ENCODE measurements around the gene ATP11B.

The ATP11B gene

GRCh38 chr3:182792901-182793662 is at the start of gene ATP11B:
TSS of gene ATP11B (plus strand) at chr3:182793504. CDS start at chr3:182793760, 256 bp downstream.
- peak; percentile 68 for DNase-seq

GRCh38 chr3:182746959-182747358 is 46.3 kb upstream of the ATP11B start:
- DNase-seq = no peak

- no peak for DNase-seq
Observed at GRCh38 chr3:182755308-182755707, 38.0 kb upstream of the ATP11B start.

- DNase-seq = no peak
Observed at GRCh38 chr3:182755712-182756111, 37.6 kb upstream of the ATP11B start.

GRCh38 chr3:182760576-182761164 is 32.6 kb upstream of the ATP11B start:
- no peak for DNase-seq

GRCh38 chr3:182763896-182764295 is 29.4 kb upstream of the ATP11B start:
- no peak for DNase-seq

GRCh38 chr3:182765287-182765686 is 28.0 kb upstream of the ATP11B start:
- no peak for DNase-seq

GRCh38 chr3:182766099-182766498 is 27.2 kb upstream of the ATP11B start:
- DNase-seq = no peak

- DNase-seq = no peak
Observed at GRCh38 chr3:182768413-182768812, 24.9 kb upstream of the ATP11B start.

GRCh38 chr3:182769673-182770072 is 23.6 kb upstream of the ATP11B start:
- DNase-seq = no peak

- no peak for DNase-seq
Observed at GRCh38 chr3:182782149-182782548, 11.2 kb upstream of the ATP11B start.

GRCh38 chr3:182783106-182783505 is 10.2 kb upstream of the ATP11B start:
- DNase-seq = no peak

- no peak for DNase-seq
Observed at GRCh38 chr3:182784542-182784941, 8.8 kb upstream of the ATP11B start.

- DNase-seq = no peak
Observed at GRCh38 chr3:182785142-182785541, 8.2 kb upstream of the ATP11B start.

GRCh38 chr3:182785756-182786155 is 7.5 kb upstream of the ATP11B start:
- no peak for DNase-seq

- DNase-seq = no peak
Observed at GRCh38 chr3:182786564-182787196, 6.6 kb upstream of the ATP11B start.

- DNase-seq = no peak
Observed at GRCh38 chr3:182787302-182788036, 5.8 kb upstream of the ATP11B start.

- DNase-seq = no peak
Observed at GRCh38 chr3:182789371-182789770, 3.9 kb upstream of the ATP11B start.

- no peak for DNase-seq
Observed at GRCh38 chr3:182790612-182791011, 2.7 kb upstream of the ATP11B start.

- peak; percentile 41 for DNase-seq
Observed at GRCh38 chr3:182793663-182794454, 555 bp downstream of the ATP11B start.

- no peak for DNase-seq
Observed at GRCh38 chr3:182794455-182795388, 1.4 kb downstream of the ATP11B start.
